Mesothelial cell of epicardium (in vitro differentiated cells): ENCODE results near the gene AGXT. TPM values are rescaled to one million over a fixed set of nuclear protein-coding genes. Genes with fewer than 3 reads are reported as not detected.

Source experiments
- DNase-seq, 2 experiments: peaks; one replicate each; pipeline ENCODE4 v3.0.0; 2021; ENCODE audit warnings: low spot score in 2 of 2; ENCODE audit not compliant: unreplicated experiment in 2 of 2
- H3K27ac Mint-ChIP-seq: 2 replicates; pipeline ENCODE4 v1.8.0; 2021; ENCODE audit warnings: mixed read lengths
- H3K27me3 Mint-ChIP-seq: 2 replicates; pipeline ENCODE4 v1.8.0; 2021; ENCODE audit warnings: low read depth, mixed read lengths
- H3K36me3 Mint-ChIP-seq: 2 replicates; pipeline ENCODE4 v1.8.0; 2021; ENCODE audit warnings: mixed read lengths
- H3K4me1 Mint-ChIP-seq: 2 replicates; pipeline ENCODE4 v1.8.0; 2021; ENCODE audit warnings: mixed read lengths
- H3K4me3 Mint-ChIP-seq: 2 replicates; pipeline ENCODE4 v1.8.0; 2021; ENCODE audit warnings: mild to moderate bottlenecking, moderate library complexity, mixed read lengths
- H3K9me3 Mint-ChIP-seq: 2 replicates; pipeline ENCODE4 v1.8.0; 2021; ENCODE audit warnings: mixed read lengths
- CTCF ChIP-seq: fragments of 200-600 bp; sonication (generic); IDR thresholded peaks from one replicate; pipeline ENCODE4 v1.5.0; 2021; ENCODE audit warnings: antibody characterized with exemption; ENCODE audit not compliant: unreplicated experiment
- total RNA-seq: library from RNA; stranded (reverse); gene quantifications from 3 replicates; pipeline ENCODE4 v1.2.1, GENCODE V29; 2021

AGXT gene
- total RNA-seq, 1 donor from 2014 or later, result not detected

GRCh38 chr2:240877460-240878340 is 9.1 kb downstream of the AGXT start:
- Mint-ChIP-seq H3K9me3 (no peaks in the 10 kb centered on the region), H3K36me3 (no peaks in the 10 kb centered on the region), H3K27ac (no peak overlapping the region), H3K4me1 (no peaks in the 10 kb centered on the region), H3K27me3 (no peaks in the 10 kb centered on the region), H3K4me3 (no peak overlapping the region)
- no peak for DNase-seq
- TF ChIP-seq CTCF, result no peak

- no peaks in the 10 kb centered on the region for H3K9me3 Mint-ChIP-seq
- H3K4me1 Mint-ChIP-seq, result no peaks in the 10 kb centered on the region
- no peaks in the 10 kb centered on the region for H3K27me3 Mint-ChIP-seq
- no peak for DNase-seq
- H3K36me3 Mint-ChIP-seq, result no peaks in the 10 kb centered on the region
- no peak overlapping the region for H3K27ac Mint-ChIP-seq
- no peak for TF ChIP-seq CTCF
- no peak overlapping the region for H3K4me3 Mint-ChIP-seq
These were observed 9.8 kb downstream of the AGXT start for GRCh38 chr2:240878341-240878936.

- no peak for DNase-seq
- Mint-ChIP-seq H3K27me3 (no peaks in the 10 kb centered on the region), H3K4me1 (no peaks in the 10 kb centered on the region), H3K27ac (no peak overlapping the region), H3K4me3 (no peak overlapping the region), H3K36me3 (no peaks in the 10 kb centered on the region), H3K9me3 (no peaks in the 10 kb centered on the region)
- no peak for TF ChIP-seq CTCF
These were observed 10.5 kb downstream of the AGXT start for GRCh38 chr2:240879105-240879504.

GRCh38 chr2:240881913-240882312 is 13.3 kb downstream of the AGXT start:
- no peaks in the 10 kb centered on the region for H3K4me1 Mint-ChIP-seq
- no peak for DNase-seq
- no peaks in the 10 kb centered on the region for H3K27me3 Mint-ChIP-seq
- no peak overlapping the region for H3K27ac Mint-ChIP-seq
- no peak overlapping the region for H3K4me3 Mint-ChIP-seq
- H3K9me3 Mint-ChIP-seq, result no peaks in the 10 kb centered on the region
- no peaks in the 10 kb centered on the region for H3K36me3 Mint-ChIP-seq
- TF ChIP-seq CTCF, result no peak

- TF ChIP-seq CTCF, result no peak
- H3K36me3 Mint-ChIP-seq, result no peaks in the 10 kb centered on the region
- H3K27me3 Mint-ChIP-seq, result no peaks in the 10 kb centered on the region
- no peak for DNase-seq
- H3K4me3 Mint-ChIP-seq, result no peak overlapping the region
- no peak overlapping the region for H3K27ac Mint-ChIP-seq
- H3K4me1 Mint-ChIP-seq, result no peaks in the 10 kb centered on the region
- no peaks in the 10 kb centered on the region for H3K9me3 Mint-ChIP-seq
These were observed 15.6 kb downstream of the AGXT start for GRCh38 chr2:240884221-240884620.
